K562 (cell line): ENCODE measurements around the gene RBMS1. TPM values are rescaled to one million over a fixed set of nuclear protein-coding genes. Genes with fewer than 3 reads are reported as not detected.

ENCODE experiments used
- ATAC-seq: fragments of 200-7000 bp; cut with Tn5 transposase; 3 replicates; pipeline ENCODE4 v1.9.1; 2020; ENCODE audit warnings: moderate library complexity
- BruUV-seq: library from RNA; stranded (reverse); fragments of 400-500 nt; replicated peaks from 2 replicates; lab custom pipeline; 2021; lab: Mats Ljungman, UMichigan
- CTCF ChIA-PET: fragments of 300-600 bp; formaldehyde crosslinking; extraction: SDS; loops from one replicate; lab custom pipeline; 2021; ENCODE audit warnings: low intra/inter-chr PET ratio; lab: Yijun Ruan, JAX
- POLR2A ChIA-PET: fragments of 300-600, 350-650 bp; sonication (Branson Sonifier 250); formaldehyde crosslinking; extraction: SDS; loops from one replicate; lab custom pipeline; 2021; ENCODE audit warnings: antibody characterized with exemption, inconsistent platforms; lab: Yijun Ruan, JAX
- DNase-seq, 4 experiments: peaks; one replicate each; pipeline versions ENCODE4 v3.0.0 to v3.0.0-alpha.2; 2011 to 2018; ENCODE audit warnings: low spot score in 3 of 4, mixed read lengths in 3 of 4; ENCODE audit errors: extremely low read depth in 1 of 4
- FAIRE-seq: peaks from 2 replicates; lab custom pipeline; 2011; peaks lifted over from hg19 to GRCh38; lab: Jason Lieb, UNC
- H2AFZ ChIP-seq: 2 replicates; pipeline ENCODE4 v1.6.0; 2011; ENCODE audit warnings: low read depth, low read length, control low read depth, inconsistent platforms
- H3K27ac ChIP-seq: fragments of 200-600 bp; 3 replicates; pipeline ENCODE4 v1.8.0; 2011; ENCODE audit warnings: low read depth, mild to moderate bottlenecking, control low read depth, inconsistent platforms, low read length, moderate library complexity, mixed read lengths; ENCODE audit errors: extremely low read depth
- H3K27me3 ChIP-seq, 2 experiments: fragments of 300-600 bp in 1 of 2; 2 replicates in 1 of 2; 3 replicates in 1 of 2; pipeline versions ENCODE4 v1.6.0 to v1.8.0; 2011; ENCODE audit warnings: inconsistent platforms in 2 of 2, low read length in 2 of 2, mild to moderate bottlenecking in 1 of 2, mixed read lengths in 1 of 2, moderate library complexity in 1 of 2; ENCODE audit not compliant: control insufficient read depth in 2 of 2, insufficient read depth in 2 of 2
- H3K36me3 ChIP-seq: fragments of 300-600 bp; 3 replicates; pipeline ENCODE4 v1.8.0; 2011; ENCODE audit warnings: mild to moderate bottlenecking, low read length, inconsistent platforms; ENCODE audit not compliant: control insufficient read depth, insufficient read depth
- H3K4me1 ChIP-seq, 2 experiments: fragments of 200-600 bp in 1 of 2; replicated peaks in 1 of 2; 2 replicates in 1 of 2; 3 replicates in 1 of 2; pipeline versions ENCODE4 v1.5.1 to v1.8.0; 2011; ENCODE audit warnings: inconsistent platforms in 2 of 2, low read length in 2 of 2, mild to moderate bottlenecking in 1 of 2, mixed read lengths in 1 of 2, moderate library complexity in 1 of 2; ENCODE audit not compliant: control insufficient read depth in 2 of 2, insufficient read depth in 2 of 2
- H3K4me2 ChIP-seq: 2 replicates; pipeline ENCODE4 v1.6.1; 2011; ENCODE audit warnings: low read length, control low read depth, inconsistent platforms, mixed read lengths; ENCODE audit not compliant: insufficient read depth
- H3K4me3 ChIP-seq: fragments of 200-600 bp; sonication (generic), shearing (Covaris generic); 2 replicates; pipeline ENCODE4 v1.5.1; 2016; ENCODE audit warnings: control low read depth, inconsistent platforms
- H3K79me2 ChIP-seq: fragments of 200-600 bp; 3 replicates; pipeline ENCODE4 v1.8.0; 2011; ENCODE audit warnings: low read length, inconsistent platforms; ENCODE audit not compliant: control insufficient read depth, insufficient read depth
- H3K9ac ChIP-seq, 2 experiments: 2 replicates each; pipeline versions ENCODE4 v1.6.0 to v1.6.1; 2011; ENCODE audit warnings: low read depth in 2 of 2, low read length in 2 of 2, control low read depth in 1 of 2, inconsistent platforms in 1 of 2, mild to moderate bottlenecking in 1 of 2, mixed read lengths in 1 of 2; ENCODE audit not compliant: insufficient read depth in 1 of 2
- H3K9me1 ChIP-seq: one replicate; pipeline ENCODE4 v1.6.0; 2011; ENCODE audit warnings: inconsistent platforms, mild to moderate bottlenecking, low read length, moderate library complexity; ENCODE audit not compliant: control insufficient read depth, insufficient read depth
- H3K9me3 ChIP-seq: replicated peaks from 2 replicates; pipeline ENCODE4 v1.5.1; 2011; ENCODE audit warnings: low read depth, low read length, inconsistent platforms; ENCODE audit not compliant: control insufficient read depth, insufficient read depth
- H4K20me1 ChIP-seq: replicated peaks from 2 replicates; pipeline ENCODE4 v1.6.1; 2011; ENCODE audit warnings: low read length, inconsistent platforms, mixed read lengths; ENCODE audit not compliant: control insufficient read depth, insufficient read depth
- DDX20 ChIP-seq: fragments of 450-650 bp; IDR thresholded peaks from 2 replicates; pipeline ENCODE4 v1.6.1; 2016; ENCODE audit warnings: missing genetic modification characterization, low read depth, mild to moderate bottlenecking, missing compliant biosample characterization, moderate library complexity
- EGR1 ChIP-seq: fragments of 450-650 bp; conservative IDR thresholded peaks from 2 replicates; pipeline ENCODE4 v1.6.1; 2017; ENCODE audit warnings: mild to moderate bottlenecking
- ETV5 ChIP-seq: sonication (generic); formaldehyde crosslinking; IDR thresholded peaks from 2 replicates; pipeline ENCODE4 v1.4.0; 2020; ENCODE audit warnings: low read depth, mild to moderate bottlenecking, missing genetic modification reagents
- ILK ChIP-seq: fragments of 450-650 bp; IDR thresholded peaks from 2 replicates; pipeline ENCODE4 v1.6.1; 2016; ENCODE audit warnings: missing genetic modification characterization, low read depth, mild to moderate bottlenecking, missing compliant biosample characterization, moderate library complexity, borderline replicate concordance
- SIN3A ChIP-seq, 2 experiments: fragments of 150-350 bp in 1 of 2; IDR thresholded peaks; 2 replicates each; pipeline ENCODE4 v1.6.1; 2011 to 2016; ENCODE audit warnings: borderline replicate concordance in 2 of 2, low read depth in 2 of 2, low read length in 2 of 2, mild to moderate bottlenecking in 2 of 2, moderate library complexity in 2 of 2; ENCODE audit not compliant: control insufficient read depth in 1 of 2
- SMAD4 ChIP-seq: fragments of 250-450 bp; sonication (Bioruptor Pico); conservative IDR thresholded peaks from 2 replicates; pipeline ENCODE4 v1.8.0; 2021; ENCODE audit warnings: inconsistent platforms, mild to moderate bottlenecking, moderate library complexity
- WGBS: fragments of 100-300 bp; shearing (Covaris generic); methylation state at CpG from one replicate; pipeline ENCODE4 v1.1.6; 2016; ENCODE audit warnings: low coverage, mixed read lengths; ENCODE audit not compliant: insufficient coverage; ENCODE audit errors: missing lambda C conversion rate; 5-methylcytosine and 5-hydroxymethylcytosine counted together
- in situ Hi-C: fragments of 300-500 bp; cut with MboI; formaldehyde crosslinking; loops from 4 replicates; pipeline ENCODE4 v1.15.0; 2018; ENCODE audit warnings: inconsistent platforms, mixed read lengths
- intact Hi-C: fragments of 100-400 bp; cut with micrococcal nuclease; formaldehyde crosslinking; loops from 2 replicates; pipeline ENCODE4 v1.14.2; 2022
- polyA plus RNA-seq, 8 experiments: library from polyadenylated mRNA; depleted of rRNA in 4 of 8; stranded (reverse) in 5 of 8; unstranded in 3 of 8; fragments of >200 nt; fragmentation: Nextera tagmentation in 2 of 8; fragmentation: Illumina TruSeq in 1 of 8; extraction: Ambion mirVana in 2 of 8; extraction: Trizol in 1 of 8; gene quantifications; 2 replicates each; pipeline versions ENCODE4 v1.2.1 to v1.2.3, GENCODE V29; 2011 to 2014; ENCODE audit warnings: inconsistent platforms in 1 of 8, missing spikeins in 1 of 8
- total RNA-seq, 7 experiments: library from RNA; depleted of rRNA in 6 of 7; stranded (reverse); fragments of >200 nt in 6 of 7; fragmentation: Illumina TruSeq in 2 of 7; extraction: Trizol in 2 of 7; gene quantifications; 2 replicates each; pipeline versions ENCODE4 v1.2.1 to v1.2.3, GENCODE V29; 2011 to 2021; ENCODE audit warnings: low replicate concordance in 1 of 7
- TF ChIP-seq, protein P1 (sequence below): sonication (generic); formaldehyde crosslinking; IDR thresholded peaks from 2 replicates; pipeline ENCODE4 v1.8.0; 2022; ENCODE audit warnings: mild to moderate bottlenecking, missing genetic modification reagents, borderline replicate concordance

Gene RBMS1
- total and polyA plus RNA-seq, 9 of the 15 experiments (the other 6 are each of a cell fraction or from before 2014, with no cell fraction given) = 0.04 to 0.31 (median 0.09) TPM; not detected in 6

DNA sequence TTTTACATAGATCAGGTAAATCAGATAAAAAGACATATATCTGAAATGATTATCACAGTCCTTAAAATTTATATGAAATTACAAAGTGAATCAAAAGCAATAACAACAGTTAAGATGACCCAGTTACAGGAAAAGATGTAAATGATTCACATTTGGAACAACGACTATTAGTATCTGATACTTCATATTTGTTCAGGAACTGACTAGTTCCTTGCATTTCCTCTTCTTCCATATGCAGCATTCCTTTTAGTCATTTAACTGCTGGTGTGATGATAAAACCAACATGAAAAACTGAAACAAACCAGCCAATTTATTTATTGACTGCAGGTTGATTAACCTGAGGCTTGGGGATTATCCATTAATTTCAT lies 75.2 kb downstream of the RBMS1 start:
- H2AFZ ChIP-seq = no peak overlapping the region
- no peaks in the 10 kb centered on the region for H3K9me3 ChIP-seq
- H3K9me1 ChIP-seq = no peaks in the 10 kb centered on the region
- no peaks in the 10 kb centered on the region for H3K4me1 ChIP-seq
- BruUV-seq = no TSS peak
- DNase-seq (no peak), ATAC-seq (no peak), FAIRE-seq (no peak)
- no peak overlapping the region for H3K4me2 ChIP-seq
- no peak overlapping the region for H3K27ac ChIP-seq
- H3K79me2 ChIP-seq = no peaks in the 10 kb centered on the region
- H4K20me1 ChIP-seq = no peaks in the 10 kb centered on the region
- in situ Hi-C loops = no loop called here
- intact Hi-C loops = no loop called here
- H3K36me3 ChIP-seq = no peaks in the 10 kb centered on the region
- WGBS = 0% methylated on average over 1 of the region's 1 CpG
- ChIA-PET POLR2A (no interaction called here), CTCF (no interaction called here)
- TF ChIP-seq DDX20 (tag) (no peak), ILK (no peak), SMAD4 (no peak), SIN3A (IDR thresholded peaks at IDR 0.05; ENCODE audit: borderline replicate concordance in 2 of 2, control insufficient read depth in 1 of 2, low read depth in 2 of 2, low read length in 2 of 2) (no peak), EGR1 (no peak), ETV5 (CRISPR knock-in tag) (no peak)
- TF ChIP-seq, protein P1, sequence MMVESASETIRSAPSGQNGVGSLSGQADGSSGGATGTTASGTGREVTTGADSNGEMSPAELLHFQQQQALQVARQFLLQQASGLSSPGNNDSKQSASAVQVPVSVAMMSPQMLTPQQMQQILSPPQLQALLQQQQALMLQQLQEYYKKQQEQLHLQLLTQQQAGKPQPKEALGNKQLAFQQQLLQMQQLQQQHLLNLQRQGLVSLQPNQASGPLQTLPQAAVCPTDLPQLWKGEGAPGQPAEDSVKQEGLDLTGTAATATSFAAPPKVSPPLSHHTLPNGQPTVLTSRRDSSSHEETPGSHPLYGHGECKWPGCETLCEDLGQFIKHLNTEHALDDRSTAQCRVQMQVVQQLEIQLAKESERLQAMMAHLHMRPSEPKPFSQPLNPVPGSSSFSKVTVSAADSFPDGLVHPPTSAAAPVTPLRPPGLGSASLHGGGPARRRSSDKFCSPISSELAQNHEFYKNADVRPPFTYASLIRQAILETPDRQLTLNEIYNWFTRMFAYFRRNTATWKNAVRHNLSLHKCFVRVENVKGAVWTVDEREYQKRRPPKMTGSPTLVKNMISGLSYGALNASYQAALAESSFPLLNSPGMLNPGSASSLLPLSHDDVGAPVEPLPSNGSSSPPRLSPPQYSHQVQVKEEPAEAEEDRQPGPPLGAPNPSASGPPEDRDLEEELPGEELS = no peak
- no peaks in the 10 kb centered on the region for H3K27me3 ChIP-seq
- H3K4me3 ChIP-seq = no peak overlapping the region
- H3K9ac ChIP-seq = no peak overlapping the region
